Activated T-helper 17 cell treated with anti-CD3 and anti-CD28 coated beads, Interleukin-2, amount 50 U/mL, for 72 hours (primary cell): ENCODE data around the gene RBM45. TPM values are rescaled to one million over a fixed set of nuclear protein-coding genes. Genes with fewer than 3 reads are reported as not detected.
A peak's percentile ranks its signal among the peaks of the same experiment; 100 is the strongest.

Experiments
- ATAC-seq: fragments of 150-1000 bp; cut with Tn5 transposase; replicated peaks from 2 replicates; pipeline ENCODE4 v1.10.0; 2021; ENCODE audit warnings: mild to moderate bottlenecking, moderate library complexity
- H3K27ac Mint-ChIP-seq: one replicate; pipeline ENCODE4 v1.8.0; 2022; ENCODE audit warnings: mixed read lengths
- H3K27me3 Mint-ChIP-seq: one replicate; pipeline ENCODE4 v1.8.0; 2022; ENCODE audit warnings: mixed read lengths
- H3K36me3 Mint-ChIP-seq: one replicate; pipeline ENCODE4 v1.8.0; 2022; ENCODE audit warnings: low read depth, mild to moderate bottlenecking, mixed read lengths
- H3K4me1 Mint-ChIP-seq: one replicate; pipeline ENCODE4 v1.8.0; 2022; ENCODE audit warnings: mixed read lengths
- H3K4me3 Mint-ChIP-seq: one replicate; pipeline ENCODE4 v1.8.0; 2022; ENCODE audit warnings: mild to moderate bottlenecking, mixed read lengths
- H3K9me3 Mint-ChIP-seq: one replicate; pipeline ENCODE4 v1.8.0; 2022; ENCODE audit warnings: mixed read lengths
- total RNA-seq, 2 donors: library from RNA; stranded (reverse); gene quantifications; one replicate each; pipeline ENCODE4 v1.2.3, GENCODE V29; 2022

Gene RBM45
- total RNA-seq, 2 donors from 2014 or later, result 5.7 to 13.4 TPM

DNA sequence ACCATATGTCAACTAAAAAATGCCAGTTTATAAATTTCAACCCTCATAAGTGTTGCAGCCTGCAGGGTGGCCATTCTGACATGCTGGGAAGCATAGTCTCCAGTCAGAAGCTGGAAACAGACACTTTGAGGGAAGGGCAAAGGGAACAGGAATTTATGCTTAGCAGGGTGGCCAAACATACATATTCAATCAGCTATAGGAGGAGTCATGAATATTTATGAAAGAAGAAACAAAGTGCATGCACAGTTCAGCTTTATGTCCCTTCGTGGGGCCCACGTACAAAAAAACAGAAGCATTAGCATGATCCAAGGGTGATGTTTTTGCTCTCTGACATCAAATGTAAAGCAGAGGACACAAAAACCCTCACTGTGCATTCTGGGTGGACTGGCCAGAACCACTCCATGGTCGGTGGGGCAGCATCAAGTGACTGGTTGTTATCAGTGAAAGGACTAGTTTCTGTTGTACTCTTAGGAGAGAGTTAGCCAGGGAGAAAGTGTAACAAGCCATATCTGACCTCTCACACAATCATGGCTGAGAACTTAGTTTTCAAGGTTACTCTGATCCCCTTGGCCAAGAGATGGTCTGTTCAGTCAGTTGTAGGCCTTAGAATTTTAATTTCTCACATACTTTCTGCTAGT is 29.7 kb upstream of the RBM45 start:
- Mint-ChIP-seq H3K36me3 (no peaks in the 10 kb centered on the region), H3K9me3 (no peaks in the 10 kb centered on the region), H3K4me1 (no peaks in the 10 kb centered on the region), H3K27ac (no peak overlapping the region), H3K27me3 (peaks cover 12% of the 10 kb centered on the region), H3K4me3 (no peak overlapping the region)
- no peak for ATAC-seq

DNA sequence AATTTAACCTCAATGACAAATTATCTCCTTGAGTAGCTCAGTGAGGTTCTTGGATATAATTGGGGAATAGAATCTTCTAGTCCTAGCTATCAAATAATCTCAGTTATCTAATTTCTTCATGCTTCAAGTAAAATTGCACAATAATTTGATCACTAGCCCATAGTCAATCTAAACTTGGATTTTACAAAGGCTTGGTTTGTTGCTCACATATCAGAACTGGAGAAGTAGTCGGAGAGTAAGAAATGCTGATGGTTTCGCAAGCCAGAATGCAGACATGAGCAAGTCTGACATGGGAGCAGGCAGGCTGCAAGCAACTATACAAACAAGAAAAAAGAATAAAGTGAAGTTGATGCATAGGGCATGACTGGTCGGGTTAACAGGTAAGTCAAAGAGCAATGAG is 28.0 kb upstream of the RBM45 start:
- Mint-ChIP-seq H3K9me3 (no peaks in the 10 kb centered on the region), H3K4me1 (no peaks in the 10 kb centered on the region), H3K27me3 (peaks cover 8% of the 10 kb centered on the region), H3K27ac (no peak overlapping the region), H3K36me3 (no peaks in the 10 kb centered on the region), H3K4me3 (no peak overlapping the region)
- ATAC-seq, result no peak

DNA sequence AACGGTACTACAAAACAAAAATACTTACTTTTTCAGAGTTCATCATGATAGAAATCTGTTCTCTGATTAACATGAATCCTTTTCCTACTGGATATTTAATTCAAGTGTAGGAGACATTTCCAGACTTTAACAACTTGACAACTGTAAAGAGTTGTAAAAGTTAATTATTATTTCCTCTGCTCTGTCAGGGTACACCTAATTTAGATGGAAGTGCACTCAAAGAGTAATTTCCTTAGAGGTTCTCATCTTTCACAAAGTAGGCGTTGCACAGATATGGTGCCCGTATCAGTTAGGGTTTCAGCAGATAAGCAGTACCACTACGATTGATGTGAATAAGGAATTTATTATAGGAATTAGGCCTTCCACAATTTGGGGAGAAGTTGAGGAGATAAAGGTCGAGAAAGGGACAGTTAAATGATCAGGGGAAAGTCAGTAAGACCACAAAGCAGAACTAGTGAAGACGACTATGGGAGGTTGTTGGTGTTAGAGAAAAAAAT is 23.4 kb upstream of the RBM45 start:
- H3K27ac Mint-ChIP-seq, result no peak overlapping the region

DNA sequence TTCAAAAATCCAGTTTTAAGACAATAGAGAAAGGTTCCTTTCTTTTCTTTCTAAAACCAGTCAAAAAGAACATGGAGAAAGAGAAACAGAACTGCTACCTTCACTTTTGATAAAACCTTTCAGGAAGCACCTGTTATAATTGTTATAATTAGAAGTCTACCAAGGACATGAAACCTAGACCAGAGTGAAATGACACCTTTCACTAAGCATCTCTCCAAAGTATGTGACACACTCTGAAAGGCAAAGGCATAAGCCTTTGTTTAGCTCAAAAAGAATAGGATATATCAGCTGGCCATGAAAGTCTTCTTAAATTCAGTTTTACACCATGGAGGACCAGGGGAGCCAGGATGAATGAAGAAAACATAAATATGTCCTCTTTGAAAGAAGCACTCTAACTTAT is 18.8 kb upstream of the RBM45 start:
- Mint-ChIP-seq H3K27me3 (peaks cover 8% of the 10 kb centered on the region), H3K4me3 (no peak overlapping the region), H3K27ac (no peak overlapping the region), H3K4me1 (no peaks in the 10 kb centered on the region), H3K9me3 (no peaks in the 10 kb centered on the region), H3K36me3 (no peaks in the 10 kb centered on the region)
- no peak for ATAC-seq

More for the DNA sequence above, 23.4 kb upstream of the RBM45 start:
- no peaks in the 10 kb centered on the region for H3K36me3 Mint-ChIP-seq
- H3K9me3 Mint-ChIP-seq, result no peaks in the 10 kb centered on the region
- no peak for ATAC-seq
- no peaks in the 10 kb centered on the region for H3K4me1 Mint-ChIP-seq
- H3K4me3 Mint-ChIP-seq, result no peak overlapping the region
- H3K27me3 Mint-ChIP-seq, result peaks cover 8% of the 10 kb centered on the region

DNA sequence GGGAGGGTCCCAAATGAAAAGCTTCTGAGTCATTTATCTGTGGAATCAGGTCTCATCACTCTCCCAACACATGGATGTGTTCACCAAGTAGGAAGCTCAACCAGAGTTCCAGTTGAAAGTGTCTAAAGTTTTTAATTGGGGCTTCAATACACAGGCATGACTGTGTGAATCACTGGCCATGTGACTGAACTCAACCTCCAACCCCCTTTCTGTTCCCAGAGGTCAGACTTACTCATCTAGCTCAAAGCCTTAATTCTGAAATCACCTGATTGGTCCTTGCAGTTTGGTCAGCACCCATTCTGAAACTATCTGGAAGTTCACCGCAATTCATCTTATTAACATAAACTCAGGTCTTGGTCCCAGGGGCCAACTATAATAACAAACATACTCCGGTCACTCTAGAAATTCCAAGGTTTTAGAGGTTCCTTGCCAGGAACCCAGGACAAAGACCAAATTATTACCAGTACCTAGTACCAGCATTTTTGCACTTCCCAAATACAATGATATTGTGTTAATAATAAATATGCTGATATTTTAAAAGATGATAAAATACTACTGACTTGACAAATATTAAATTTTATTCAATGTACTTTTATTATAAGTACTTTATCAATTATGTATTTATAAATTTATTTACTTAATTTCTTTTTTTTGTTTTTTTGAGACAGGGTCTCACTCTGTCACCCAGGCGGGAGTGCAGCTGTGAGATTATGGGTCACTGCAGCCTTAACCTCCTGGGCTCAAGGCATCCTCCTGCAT is 10.7 kb upstream of the RBM45 start:
- Mint-ChIP-seq H3K27ac (no peak overlapping the region), H3K4me1 (no peaks in the 10 kb centered on the region), H3K36me3 (no peaks in the 10 kb centered on the region), H3K4me3 (no peak overlapping the region), H3K9me3 (no peaks in the 10 kb centered on the region), H3K27me3 (peaks cover 3% of the 10 kb centered on the region)
- peak; percentile 35 for ATAC-seq

DNA sequence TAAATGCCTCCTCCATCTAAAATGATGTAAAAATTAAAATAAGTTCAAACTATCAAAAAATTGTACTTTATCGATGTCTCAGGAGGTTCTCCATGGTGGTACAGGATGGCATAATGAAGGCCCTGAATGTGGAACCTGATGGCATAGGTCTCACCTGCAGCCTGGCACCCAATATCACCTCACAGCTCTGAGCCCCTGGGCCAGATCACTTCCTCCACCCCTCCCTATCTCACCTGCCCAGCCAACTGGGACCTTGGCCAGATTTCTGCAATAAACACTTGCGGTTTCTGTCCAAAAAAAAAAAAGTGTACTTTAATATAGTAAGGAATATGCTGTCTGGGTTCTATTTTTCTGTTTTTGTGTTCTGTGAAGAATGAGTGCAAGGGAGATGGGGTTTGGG is 6.7 kb upstream of the RBM45 start:
- Mint-ChIP-seq H3K4me1 (no peaks in the 10 kb centered on the region), H3K4me3 (no peak overlapping the region), H3K9me3 (no peaks in the 10 kb centered on the region), H3K27me3 (no peaks in the 10 kb centered on the region), H3K36me3 (no peaks in the 10 kb centered on the region), H3K27ac (no peak overlapping the region)
- ATAC-seq, result no peak

DNA sequence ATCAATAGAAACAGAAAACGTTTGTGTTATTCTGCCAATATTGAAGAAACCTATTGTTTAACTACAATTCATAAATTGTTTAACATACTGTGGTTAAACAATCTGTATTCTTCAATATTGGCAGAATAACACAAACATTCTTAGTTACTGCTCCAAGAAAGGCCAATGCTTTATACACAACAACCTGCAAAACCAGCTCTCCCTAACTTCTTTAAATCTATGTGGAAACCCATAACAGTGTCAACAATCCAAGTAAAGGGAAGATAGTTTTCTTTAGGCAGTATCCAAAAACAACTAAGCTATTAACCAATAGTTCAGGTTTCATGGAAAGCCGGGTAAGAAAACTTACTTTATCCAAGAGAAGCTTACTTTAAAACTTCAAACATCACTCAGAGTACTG is 6.2 kb upstream of the RBM45 start:
- H3K4me1 Mint-ChIP-seq, result no peaks in the 10 kb centered on the region
- no peaks in the 10 kb centered on the region for H3K36me3 Mint-ChIP-seq
- H3K27me3 Mint-ChIP-seq, result no peaks in the 10 kb centered on the region
- no peaks in the 10 kb centered on the region for H3K9me3 Mint-ChIP-seq
- H3K4me3 Mint-ChIP-seq, result no peak overlapping the region
- ATAC-seq, result no peak
- no peak overlapping the region for H3K27ac Mint-ChIP-seq

DNA sequence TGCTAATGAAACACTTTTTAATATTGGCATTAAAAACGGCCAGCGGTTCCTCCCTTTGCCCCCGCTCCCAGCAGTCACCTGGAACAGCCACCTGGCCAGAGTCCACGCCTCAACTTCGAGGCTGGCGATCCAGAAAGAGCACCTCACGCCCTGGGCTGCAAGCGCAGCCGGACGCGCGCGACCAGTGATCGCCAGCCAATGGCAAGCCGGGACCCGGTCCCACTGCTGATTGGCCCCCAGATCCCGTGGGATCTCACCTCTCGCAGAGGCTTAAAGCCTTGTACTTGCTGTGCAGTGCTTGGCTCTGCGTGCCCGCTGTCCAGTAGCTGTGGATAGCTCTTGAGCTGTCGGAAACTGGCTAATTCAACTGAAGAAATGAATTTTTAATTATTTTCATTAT is 4.1 kb upstream of the RBM45 start:
- no peak overlapping the region for H3K4me3 Mint-ChIP-seq
- H3K36me3 Mint-ChIP-seq, result no peaks in the 10 kb centered on the region
- no peaks in the 10 kb centered on the region for H3K27me3 Mint-ChIP-seq
- no peak overlapping the region for H3K27ac Mint-ChIP-seq
- H3K9me3 Mint-ChIP-seq, result no peaks in the 10 kb centered on the region
- peaks cover 7% of the 10 kb centered on the region for H3K4me1 Mint-ChIP-seq
- ATAC-seq, result no peak

DNA sequence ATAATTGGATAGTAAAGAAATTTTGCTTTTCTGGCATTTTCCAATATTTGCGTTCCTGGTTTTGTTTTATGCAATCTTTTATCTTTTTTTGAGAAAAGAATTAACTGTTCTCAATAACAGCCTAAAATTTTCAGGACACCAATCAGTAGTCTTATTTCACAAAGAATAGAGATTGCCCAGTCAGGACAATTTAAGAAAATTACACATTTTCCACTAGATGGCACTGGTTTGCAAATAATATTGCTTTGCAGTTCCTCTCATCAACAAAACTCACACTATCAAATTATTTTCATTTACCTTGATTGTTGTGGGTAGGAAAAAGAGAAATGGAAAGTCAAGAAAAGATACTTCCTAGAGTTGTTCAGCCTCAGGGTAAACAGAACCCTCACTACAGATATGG is 2.4 kb upstream of the RBM45 start:
- H3K36me3 Mint-ChIP-seq, result no peaks in the 10 kb centered on the region
- peaks cover 12% of the 10 kb centered on the region for H3K4me1 Mint-ChIP-seq
- no peaks in the 10 kb centered on the region for H3K27me3 Mint-ChIP-seq
- no peak overlapping the region for H3K4me3 Mint-ChIP-seq
- H3K9me3 Mint-ChIP-seq, result no peaks in the 10 kb centered on the region
- no peak for ATAC-seq
- no peak overlapping the region for H3K27ac Mint-ChIP-seq

DNA sequence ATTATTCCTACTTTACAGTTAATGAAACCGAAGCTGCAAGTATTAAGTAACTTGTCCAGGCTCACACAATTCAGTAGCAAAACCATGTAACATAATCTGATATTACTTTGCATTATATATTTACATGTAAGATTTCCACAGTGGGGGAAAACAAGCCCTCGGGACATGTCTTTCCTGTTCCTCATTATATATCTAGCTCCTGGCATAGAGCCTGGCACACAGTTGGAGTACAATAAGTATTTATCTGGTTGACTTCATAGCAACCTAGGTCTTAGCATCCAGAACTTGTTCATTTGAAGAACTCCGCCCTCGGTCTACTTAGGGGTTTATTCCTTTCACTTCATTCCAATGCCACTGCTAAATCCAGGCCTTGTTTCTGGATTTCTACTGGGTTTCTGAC is 1.6 kb upstream of the RBM45 start:
- ATAC-seq, result no peak
- Mint-ChIP-seq H3K27me3 (no peaks in the 10 kb centered on the region), H3K36me3 (no peaks in the 10 kb centered on the region), H3K4me3 (no peak overlapping the region), H3K4me1 (peaks cover 12% of the 10 kb centered on the region), H3K9me3 (no peaks in the 10 kb centered on the region), H3K27ac (no peak overlapping the region)

DNA sequence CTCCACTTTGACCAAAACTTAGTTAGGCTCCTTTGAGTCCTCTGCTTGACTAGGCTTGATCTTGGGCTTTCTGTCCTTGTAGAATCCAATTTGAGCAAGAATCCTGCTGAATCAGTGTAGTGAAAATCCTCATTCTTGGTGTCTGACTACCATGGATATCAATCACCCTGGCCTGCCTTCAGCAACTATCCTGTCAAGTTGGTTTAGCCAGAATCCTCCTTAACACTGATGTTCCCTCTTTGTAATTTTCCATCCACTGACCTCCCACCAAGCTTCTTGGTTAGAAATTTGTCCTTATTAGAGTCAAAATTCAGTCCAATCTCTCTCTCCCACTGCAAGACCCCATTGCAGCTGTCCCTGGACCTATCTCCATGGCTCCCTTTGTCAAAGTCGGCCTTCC is 494 bp upstream of the RBM45 start:
- H3K4me3 Mint-ChIP-seq, result peak overlapping the region; percentile 88
- peak overlapping the region; percentile 84 for H3K27ac Mint-ChIP-seq
- H3K27me3 Mint-ChIP-seq, result no peaks in the 10 kb centered on the region
- peak; percentile 4 for ATAC-seq
- H3K4me1 Mint-ChIP-seq, result peaks cover 12% of the 10 kb centered on the region
- no peaks in the 10 kb centered on the region for H3K9me3 Mint-ChIP-seq
- H3K36me3 Mint-ChIP-seq, result no peaks in the 10 kb centered on the region

DNA sequence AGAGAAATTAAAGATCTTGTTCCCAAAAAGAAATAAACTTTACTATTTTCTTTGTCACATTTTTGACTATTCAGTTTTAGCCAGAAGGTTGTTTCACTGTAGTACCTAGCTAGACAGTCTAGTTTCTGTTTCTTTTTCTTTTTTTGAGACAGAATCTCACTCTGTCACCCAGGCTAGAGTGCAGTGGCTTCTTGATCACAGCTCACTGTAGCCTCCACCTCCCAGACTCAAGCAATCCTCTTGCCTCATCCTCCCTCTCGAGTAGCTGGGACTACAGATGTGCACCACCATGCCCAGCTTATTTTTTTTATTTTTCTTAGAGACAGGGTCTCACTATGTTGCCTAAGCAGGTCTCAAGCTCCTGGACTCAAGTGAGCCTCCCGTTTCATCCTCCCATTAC is 2.2 kb downstream of the RBM45 start:
- ATAC-seq, result no peak
- H3K36me3 Mint-ChIP-seq, result peaks cover 21% of the 10 kb centered on the region
- no peaks in the 10 kb centered on the region for H3K27me3 Mint-ChIP-seq
- H3K4me1 Mint-ChIP-seq, result peaks cover 12% of the 10 kb centered on the region
- H3K27ac Mint-ChIP-seq, result peak overlapping the region; percentile 70
- peak overlapping the region; percentile 88 for H3K4me3 Mint-ChIP-seq
- H3K9me3 Mint-ChIP-seq, result no peaks in the 10 kb centered on the region

DNA sequence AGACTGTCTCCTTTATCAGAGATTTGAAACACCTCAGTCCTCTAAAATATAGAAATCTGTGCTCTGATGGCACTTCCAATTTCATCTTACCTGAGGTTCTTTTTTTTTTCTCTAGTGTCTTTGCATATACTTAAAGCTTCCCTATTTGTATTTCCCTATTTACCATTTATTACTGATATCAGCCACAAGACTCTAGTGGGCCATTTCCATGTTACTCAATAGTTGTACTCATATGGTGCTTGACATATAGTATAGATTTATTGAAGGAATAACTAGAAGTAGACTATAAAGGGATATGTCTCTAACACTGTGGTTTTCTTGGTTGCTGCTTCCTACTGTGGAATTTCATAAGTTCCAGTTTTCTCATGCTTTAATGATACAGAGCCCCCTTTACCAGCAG is 3.0 kb downstream of the RBM45 start:
- Mint-ChIP-seq H3K9me3 (no peaks in the 10 kb centered on the region), H3K27ac (no peak overlapping the region), H3K27me3 (no peaks in the 10 kb centered on the region), H3K4me1 (peaks cover 12% of the 10 kb centered on the region), H3K4me3 (no peak overlapping the region), H3K36me3 (peaks cover 29% of the 10 kb centered on the region)
- ATAC-seq, result no peak

DNA sequence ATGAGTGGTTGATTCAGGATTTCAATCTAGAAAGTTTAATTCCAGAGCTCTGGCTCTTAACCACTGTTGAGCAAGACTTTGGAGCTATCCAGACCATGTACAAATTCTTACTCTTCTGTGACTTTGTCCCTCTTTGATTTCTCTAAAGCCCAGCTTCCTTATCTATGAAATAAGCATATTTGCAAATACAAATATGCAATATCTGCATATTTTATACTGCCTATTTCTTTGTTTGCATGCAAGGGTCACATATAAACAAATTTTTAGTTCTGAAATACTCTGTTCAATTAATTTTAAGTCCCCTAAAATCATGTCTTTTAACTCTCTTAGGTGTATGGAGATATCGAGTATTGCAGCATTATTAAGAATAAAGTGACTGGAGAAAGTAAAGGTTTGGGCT is 5.5 kb downstream of the RBM45 start:
- Mint-ChIP-seq H3K36me3 (peaks cover 53% of the 10 kb centered on the region), H3K4me1 (peaks cover 7% of the 10 kb centered on the region), H3K4me3 (no peak overlapping the region), H3K9me3 (no peaks in the 10 kb centered on the region), H3K27ac (no peak overlapping the region), H3K27me3 (no peaks in the 10 kb centered on the region)
- ATAC-seq, result no peak

DNA sequence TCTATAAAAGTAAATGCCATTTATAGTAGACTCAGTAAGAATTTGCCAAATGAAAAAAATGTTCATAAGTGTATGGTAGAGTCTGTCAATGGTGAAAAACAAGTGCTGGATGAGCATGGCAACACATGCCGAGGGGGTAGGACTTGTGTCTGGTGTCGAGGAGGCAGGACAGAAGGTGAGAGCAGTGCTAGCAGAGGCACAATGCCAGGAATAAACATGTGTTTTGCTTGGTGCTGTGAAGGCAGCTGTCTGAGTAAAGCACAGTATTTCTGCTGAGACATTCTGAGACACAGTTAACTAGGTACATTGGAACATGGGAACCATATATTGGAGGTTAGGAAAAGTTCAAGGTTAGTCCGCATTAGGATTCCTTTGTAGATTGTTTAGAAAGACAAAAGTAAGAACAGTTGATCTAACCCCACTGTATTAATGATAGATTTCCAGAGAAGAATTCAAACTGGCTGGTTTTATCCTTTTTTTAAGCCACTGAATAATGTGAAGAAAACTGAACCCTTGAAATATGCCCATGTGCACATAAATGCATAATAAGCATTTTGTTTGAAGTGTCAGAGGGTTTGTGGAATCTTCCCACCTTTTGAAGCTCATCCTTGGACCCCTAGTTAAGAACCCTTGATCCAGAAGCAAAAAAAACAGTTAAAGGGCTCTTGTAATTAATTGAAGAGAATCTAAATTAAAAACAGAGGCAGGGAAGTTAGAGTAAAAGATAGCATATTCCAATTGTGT is 7.1 kb downstream of the RBM45 start:
- H3K4me3 Mint-ChIP-seq, result no peak overlapping the region
- no peaks in the 10 kb centered on the region for H3K9me3 Mint-ChIP-seq
- no peak for ATAC-seq
- no peaks in the 10 kb centered on the region for H3K4me1 Mint-ChIP-seq
- peak overlapping the region; percentile 63 for H3K27ac Mint-ChIP-seq
- no peaks in the 10 kb centered on the region for H3K27me3 Mint-ChIP-seq
- H3K36me3 Mint-ChIP-seq, result peaks cover 70% of the 10 kb centered on the region
